H1 (cell line): Measurements from ENCODE around the gene TCF7L2. TPM values are rescaled to one million over a fixed set of nuclear protein-coding genes. Genes with fewer than 3 reads are reported as not detected.

Source experiments
- CTCF ChIA-PET: fragments of 300-600 bp; sonication (Branson Sonifier 250); formaldehyde crosslinking; loops from one replicate; lab custom pipeline; 2021; ENCODE audit not compliant: partially characterized antibody; lab: Charles Lee
- POLR2A ChIA-PET: fragments of 300-600 bp; sonication (Branson Sonifier 250); formaldehyde crosslinking; loops from one replicate; lab custom pipeline; 2021; ENCODE audit warnings: inconsistent platforms; ENCODE audit not compliant: partially characterized antibody; lab: Charles Lee
- DNase-seq, 2 experiments: peaks; one replicate each; pipeline versions ENCODE4 v3.0.0 to v3.0.0-alpha.2; 2010 to 2022; ENCODE audit warnings: low spot score in 2 of 2, low read depth in 1 of 2, mixed read lengths in 1 of 2
- FAIRE-seq: peaks from 2 replicates; lab custom pipeline; 2011; peaks lifted over from hg19 to GRCh38; lab: Jason Lieb, UNC
- H2AFZ ChIP-seq: 2 replicates; pipeline ENCODE4 v1.8.1; 2012; ENCODE audit warnings: low read length, inconsistent platforms
- H2AK5ac ChIP-seq: 2 replicates; pipeline ENCODE4 v1.6.1; 2013; ENCODE audit warnings: low read depth, low read length
- H2BK120ac ChIP-seq: replicated peaks from 2 replicates; pipeline ENCODE3; 2013; ENCODE audit warnings: low read depth, low read length, inconsistent platforms
- H2BK12ac ChIP-seq: 2 replicates; pipeline ENCODE4 v1.6.1; 2013; ENCODE audit warnings: low read depth, low read length
- H2BK15ac ChIP-seq: 2 replicates; pipeline ENCODE4 v1.6.1; 2013; ENCODE audit warnings: low read length
- H2BK20ac ChIP-seq: 2 replicates; pipeline ENCODE4 v1.6.1; 2013; ENCODE audit warnings: low read length
- H2BK5ac ChIP-seq: 2 replicates; pipeline ENCODE4 v1.6.1; 2013; ENCODE audit warnings: low read depth, low read length
- H3K14ac ChIP-seq: 2 replicates; pipeline ENCODE4 v1.6.1; 2013; ENCODE audit warnings: inconsistent platforms; ENCODE audit not compliant: insufficient read length
- H3K18ac ChIP-seq: 2 replicates; pipeline ENCODE4 v1.6.1; 2013; ENCODE audit warnings: low read length; ENCODE audit errors: extremely low read depth
- H3K23ac ChIP-seq: 2 replicates; pipeline ENCODE4 v1.6.1; 2013; ENCODE audit warnings: inconsistent platforms; ENCODE audit not compliant: insufficient read length
- H3K23me2 ChIP-seq: 2 replicates; pipeline ENCODE4 v1.6.1; 2013; ENCODE audit warnings: low read depth, low read length
- H3K27ac ChIP-seq: 2 replicates; pipeline ENCODE4 v1.6.1; 2011; ENCODE audit warnings: low read depth, low read length, inconsistent platforms
- H3K27me3 ChIP-seq, 4 experiments: replicated peaks in 1 of 4; 1 replicate in 1 of 4; 2 replicates in 3 of 4; pipeline versions ENCODE4 v1.6.1 to v1.8.1; 2011 to 2013; ENCODE audit warnings: low read length in 3 of 4, mild to moderate bottlenecking in 3 of 4, inconsistent platforms in 2 of 4, mixed read lengths in 2 of 4, moderate library complexity in 1 of 4; ENCODE audit not compliant: control insufficient read depth in 3 of 4, insufficient read depth in 3 of 4; ENCODE audit errors: extremely low read depth in 1 of 4
- H3K36me3 ChIP-seq, 4 experiments: 2 replicates each; pipeline versions ENCODE4 v1.6.1 to v1.8.1; 2011 to 2013; ENCODE audit warnings: mild to moderate bottlenecking in 4 of 4, low read length in 3 of 4, moderate library complexity in 2 of 4, control low read depth in 1 of 4, inconsistent platforms in 1 of 4; ENCODE audit not compliant: insufficient read depth in 4 of 4, control insufficient read depth in 2 of 4
- H3K4ac ChIP-seq: replicated peaks from 2 replicates; pipeline ENCODE3; 2013; ENCODE audit warnings: low read length, low read depth, mixed read lengths, inconsistent platforms; ENCODE audit not compliant: insufficient read length
- H3K4me1 ChIP-seq, 4 experiments: replicated peaks in 1 of 4; 1 replicate in 1 of 4; 2 replicates in 3 of 4; pipeline versions ENCODE4 v1.6.1 to v1.8.1; 2011 to 2013; ENCODE audit warnings: low read length in 3 of 4, inconsistent platforms in 2 of 4, mixed read lengths in 1 of 4; ENCODE audit not compliant: insufficient read depth in 4 of 4, control insufficient read depth in 3 of 4
- H3K4me2 ChIP-seq, 2 experiments: 2 replicates each; pipeline versions ENCODE4 v1.6.1 to v1.8.1; 2011 to 2013; ENCODE audit warnings: low read depth in 2 of 2, low read length in 2 of 2, control low read depth in 1 of 2, inconsistent platforms in 1 of 2, mild to moderate bottlenecking in 1 of 2; ENCODE audit not compliant: insufficient read depth in 1 of 2
- H3K4me3 ChIP-seq, 4 experiments: fragments of 200-600, 300-600 bp in 1 of 4; sonication (generic), shearing (Covaris generic), sonication (Bioruptor Twin) in 1 of 4; 2 replicates each; pipeline versions ENCODE4 v1.5.1 to v1.8.1; 2011 to 2016; ENCODE audit warnings: low read length in 4 of 4, low read depth in 3 of 4, control low read depth in 2 of 4, inconsistent platforms in 2 of 4, mild to moderate bottlenecking in 2 of 4, mixed read lengths in 1 of 4, moderate library complexity in 1 of 4; ENCODE audit not compliant: insufficient read depth in 2 of 4; ENCODE audit errors: extremely low read depth in 1 of 4
- H3K56ac ChIP-seq: replicated peaks from 2 replicates; pipeline ENCODE3; 2013; ENCODE audit warnings: low read depth, mild to moderate bottlenecking, mixed read lengths, low read length, inconsistent platforms; ENCODE audit not compliant: insufficient read length
- H3K79me1 ChIP-seq: 2 replicates; pipeline ENCODE4 v1.6.1; 2013; ENCODE audit warnings: low read depth, low read length, control low read depth
- H3K79me2 ChIP-seq, 2 experiments: 2 replicates each; pipeline versions ENCODE4 v1.6.1 to v1.8.1; 2012 to 2013; ENCODE audit warnings: low read length in 2 of 2, mild to moderate bottlenecking in 2 of 2, inconsistent platforms in 1 of 2; ENCODE audit not compliant: insufficient read depth in 2 of 2, control insufficient read depth in 1 of 2
- H3K9ac ChIP-seq, 4 experiments: replicated peaks in 1 of 4; 1 replicate in 1 of 4; 2 replicates in 3 of 4; pipeline versions ENCODE4 v1.6.1 to v1.8.1; 2011 to 2013; ENCODE audit warnings: low read depth in 3 of 4, low read length in 3 of 4, control low read depth in 2 of 4, mild to moderate bottlenecking in 2 of 4, moderate library complexity in 2 of 4, inconsistent platforms in 1 of 4; ENCODE audit errors: extremely low read depth in 1 of 4
- H3K9me3 ChIP-seq, 2 experiments: 2 replicates each; pipeline versions ENCODE4 v1.6.1 to v1.8.1; 2012 to 2013; ENCODE audit warnings: mild to moderate bottlenecking in 2 of 2, moderate library complexity in 2 of 2, control low read depth in 1 of 2, inconsistent platforms in 1 of 2, low read depth in 1 of 2, low read length in 1 of 2, mixed read lengths in 1 of 2; ENCODE audit not compliant: insufficient read depth in 2 of 2
- H4K20me1 ChIP-seq, 2 experiments: replicated peaks in 1 of 2; 2 replicates each; pipeline versions ENCODE3 to v1.8.1; 2011 to 2013; ENCODE audit warnings: inconsistent platforms in 2 of 2, low read length in 2 of 2, mild to moderate bottlenecking in 1 of 2; ENCODE audit not compliant: insufficient read depth in 2 of 2, control insufficient read depth in 1 of 2
- H4K5ac ChIP-seq: 2 replicates; pipeline ENCODE4 v1.6.1; 2013; ENCODE audit warnings: low read length, low read depth, mixed read lengths, inconsistent platforms; ENCODE audit not compliant: insufficient read length
- H4K8ac ChIP-seq: 2 replicates; pipeline ENCODE4 v1.8.0; 2013; ENCODE audit warnings: mild to moderate bottlenecking, moderate library complexity, low read length, inconsistent platforms; ENCODE audit not compliant: insufficient read depth; ENCODE audit errors: extremely low read depth
- H4K91ac ChIP-seq: replicated peaks from 2 replicates; pipeline ENCODE3; 2013; ENCODE audit warnings: low read length, mixed read lengths, inconsistent platforms; ENCODE audit not compliant: insufficient read length
- BACH1 ChIP-seq: IDR thresholded peaks from 2 replicates; pipeline ENCODE4 v1.6.1; 2012; ENCODE audit warnings: low read length, improper control_type of control experiment
- BCL11A ChIP-seq, 2 experiments: IDR thresholded peaks; one replicate each; pipeline ENCODE4 v1.6.1; 2011; ENCODE audit warnings: low read depth in 2 of 2, low read length in 2 of 2, mild to moderate bottlenecking in 2 of 2
- CBX8 ChIP-seq: fragments of 300-800, 300-1000 bp; sonication (generic); IDR thresholded peaks from 2 replicates; pipeline ENCODE4 v1.7.1; 2016; ENCODE audit warnings: low read depth, low read length, borderline replicate concordance
- CREB1 ChIP-seq: IDR thresholded peaks from 2 replicates; pipeline ENCODE4 v1.6.1; 2012; ENCODE audit warnings: inconsistent platforms
- GTF2F1 ChIP-seq: IDR thresholded peaks from 2 replicates; pipeline ENCODE4 v1.6.1; 2012; ENCODE audit warnings: low read depth, low read length, improper control_type of control experiment, borderline replicate concordance
- HDAC6 ChIP-seq: IDR thresholded peaks from one replicate; pipeline ENCODE4 v1.7.1; 2012; ENCODE audit warnings: low read depth, mild to moderate bottlenecking, inconsistent platforms, low read length, moderate library complexity
- JUN ChIP-seq: IDR thresholded peaks from 2 replicates; pipeline ENCODE4 v1.6.1; 2011; ENCODE audit warnings: low read depth, mild to moderate bottlenecking, improper control_type of control experiment, low read length
- RBBP5 ChIP-seq: IDR thresholded peaks from 2 replicates; pipeline ENCODE4 v1.7.1; 2012; ENCODE audit warnings: low read depth, mild to moderate bottlenecking, inconsistent platforms, low read length, moderate library complexity, borderline replicate concordance
- SP2 ChIP-seq: IDR thresholded peaks from 2 replicates; pipeline ENCODE4 v1.6.1; 2012; ENCODE audit warnings: mild to moderate bottlenecking, low read length, inconsistent platforms
- TBP ChIP-seq: IDR thresholded peaks from 2 replicates; pipeline ENCODE4 v1.6.1; 2011; ENCODE audit warnings: low read depth, low read length, improper control_type of control experiment
- WGBS, 2 experiments: shearing (Covaris generic) in 1 of 2; methylation state at CpG; one replicate each; pipeline versions ENCODE4 v1.1.6 to v1.1.7; 2013 to 2015; ENCODE audit warnings: low lambda C conversion rate in 2 of 2, mixed read lengths in 2 of 2, inconsistent platforms in 1 of 2, low coverage in 1 of 2, missing lambda C conversion rate in 1 of 2; ENCODE audit not compliant: insufficient replicate concordance in 2 of 2, insufficient coverage in 1 of 2, insufficient read length in 1 of 2; ENCODE audit errors: extremely low coverage in 1 of 2, missing lambda C conversion rate in 1 of 2; 5-methylcytosine and 5-hydroxymethylcytosine counted together
- polyA plus RNA-seq, 7 experiments: library from polyadenylated mRNA; depleted of rRNA in 3 of 7; stranded (reverse) in 5 of 7; unstranded in 2 of 7; fragments of >200 nt in 5 of 7; fragments of 200-250 nt in 2 of 7; gene quantifications; 1 replicate in 5 of 7; 2 replicates in 1 of 7; 4 replicates in 1 of 7; pipeline versions ENCODE4 v1.2.1 to v1.2.3, GENCODE V29; 2011 to 2013; ENCODE audit warnings: missing spikeins in 2 of 7, mixed read lengths in 2 of 7
- total RNA-seq: library from RNA; stranded (reverse); fragmentation: NEBNext Ultra II Directional; extraction: Animal tissue kit (Norgen Biotek cat#: 25700); gene quantifications from 2 replicates; pipeline ENCODE4 v1.2.1, GENCODE V29; 2021
- TF ChIP-seq, protein P1 (sequence below): IDR thresholded peaks from 2 replicates; pipeline ENCODE4 v1.6.1; 2012; ENCODE audit warnings: low read length, inconsistent platforms
- TF ChIP-seq, protein P2 (sequence below): IDR thresholded peaks from 2 replicates; pipeline ENCODE4 v1.6.1; 2011; ENCODE audit warnings: low read depth, mild to moderate bottlenecking, low read length; ENCODE audit not compliant: insufficient read depth

The TCF7L2 gene
- total and polyA plus RNA-seq, 2 of the 8 experiments (the other 6 are each of a cell fraction or from before 2014, with no cell fraction given), result 33.9 to 67.3 TPM

DNA sequence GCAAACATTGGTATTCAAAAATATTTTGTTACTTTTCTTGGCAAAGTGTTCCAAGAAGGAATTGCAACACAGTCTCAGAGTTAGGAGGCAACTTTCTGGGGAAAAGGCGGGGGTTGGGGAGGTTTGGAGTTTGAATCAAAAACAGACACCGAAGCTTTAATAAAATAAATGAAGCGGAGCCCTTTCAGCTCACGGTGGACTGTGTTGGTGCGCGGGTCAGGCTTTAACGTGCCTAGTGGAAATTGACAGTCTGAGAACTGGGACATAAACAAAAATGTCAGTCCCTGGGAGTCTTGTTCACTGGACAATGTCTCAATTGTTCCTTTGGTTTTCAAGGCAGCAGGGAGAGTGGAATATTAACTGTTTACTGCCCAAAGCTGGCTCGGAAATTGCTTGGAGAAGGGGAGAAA is 109.3 kb downstream of the TCF7L2 start:
- Histone ChIP-seq H3K27ac (no peak overlapping the region), H2AFZ (no peak overlapping the region), H2BK120ac (no peak overlapping the region), H3K9ac (no peak overlapping the region), H2AK5ac (no peak overlapping the region), H3K23ac (no peak overlapping the region), H4K8ac (no peak overlapping the region), H3K18ac (no peak overlapping the region), H3K4ac (no peak overlapping the region), H3K4me2 (peak overlapping the region in 1 of 2 experiments; percentile 38; a peak in 2 of 4 replicates), H4K91ac (no peak overlapping the region), H3K27me3 (no peaks in the 10 kb centered on the region), H3K9me3 (no peaks in the 10 kb centered on the region), H2BK12ac (no peak overlapping the region), H3K14ac (no peak overlapping the region), H3K79me2 (peaks cover 7 to 100% of the 10 kb centered on the region in 2 experiments; a peak in 3 of 4 replicates), H3K4me1 (peaks cover 11 to 58% (median 42%) of the 10 kb centered on the region in 4 experiments), H3K23me2 (no peaks in the 10 kb centered on the region; the same call in 1 of the 2 replicates), H4K5ac (no peak overlapping the region), H3K79me1 (peaks cover 15% of the 10 kb centered on the region; the same call in 1 of the 2 replicates), H3K56ac (no peak overlapping the region), H3K4me3 (no peak overlapping the region), H3K36me3 (0 out of 8 replicates have a peak, but pooled peaks cover 0 to 5% (median 0%) of the 10 kb centered on the region in 4 experiments), H2BK15ac (no peak overlapping the region), H2BK20ac (no peak overlapping the region), H4K20me1 (peaks cover 11 to 12% of the 10 kb centered on the region in 2 experiments), H2BK5ac (no peak overlapping the region)
- DNase-seq (no peak), FAIRE-seq (no peak)
- ChIA-PET POLR2A (interaction anchor here (0.7 to 1.7 kb wide), 3 partner anchors 7 to 14 kb away, joined by 3 to 5 read pairs (median 3); no protein-coding TSS in a partner anchor), CTCF (interaction anchor here (1.3 to 3.0 kb wide), 4 partner anchors 10 to 326 kb away, joined by 4 to 13 read pairs (median 4); no protein-coding TSS in a partner anchor)
- WGBS, 2 experiments, result 69% methylated on average over 8 of the region's 8 CpGs; no CpG with 5 or more reads in 1 of the 2 experiments
- TF ChIP-seq RBBP5 (no peak), HDAC6 (no peak), CREB1 (no peak), BCL11A (IDR thresholded peaks at IDR 0.05; ENCODE audit: low read depth in 2 of 2, low read length in 2 of 2) (no peak), SP2 (no peak), CBX8 (no peak), GTF2F1 (no peak), TBP (no peak), JUN (no peak), BACH1 (no peak)
- TF ChIP-seq, protein P1, sequence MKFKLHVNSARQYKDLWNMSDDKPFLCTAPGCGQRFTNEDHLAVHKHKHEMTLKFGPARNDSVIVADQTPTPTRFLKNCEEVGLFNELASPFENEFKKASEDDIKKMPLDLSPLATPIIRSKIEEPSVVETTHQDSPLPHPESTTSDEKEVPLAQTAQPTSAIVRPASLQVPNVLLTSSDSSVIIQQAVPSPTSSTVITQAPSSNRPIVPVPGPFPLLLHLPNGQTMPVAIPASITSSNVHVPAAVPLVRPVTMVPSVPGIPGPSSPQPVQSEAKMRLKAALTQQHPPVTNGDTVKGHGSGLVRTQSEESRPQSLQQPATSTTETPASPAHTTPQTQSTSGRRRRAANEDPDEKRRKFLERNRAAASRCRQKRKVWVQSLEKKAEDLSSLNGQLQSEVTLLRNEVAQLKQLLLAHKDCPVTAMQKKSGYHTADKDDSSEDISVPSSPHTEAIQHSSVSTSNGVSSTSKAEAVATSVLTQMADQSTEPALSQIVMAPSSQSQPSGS, result no peak
- TF ChIP-seq, protein P2, sequence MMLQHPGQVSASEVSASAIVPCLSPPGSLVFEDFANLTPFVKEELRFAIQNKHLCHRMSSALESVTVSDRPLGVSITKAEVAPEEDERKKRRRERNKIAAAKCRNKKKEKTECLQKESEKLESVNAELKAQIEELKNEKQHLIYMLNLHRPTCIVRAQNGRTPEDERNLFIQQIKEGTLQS, result no peak
